C4-2B (cell line): ENCODE measurements around the gene PCARE.

Source experiments
- H3K27ac ChIP-seq: fragments of 450-650 bp; 2 replicates; pipeline ENCODE4 v1.5.1; 2017
- ZFX ChIP-seq: fragments of 450-650 bp; IDR thresholded peaks from 2 replicates; pipeline ENCODE4 v1.6.1; 2017
- TF ChIP-seq, protein P1 (sequence below): fragments of 450-650 bp; conservative IDR thresholded peaks from 2 replicates; pipeline ENCODE4 v1.5.1; 2017; ENCODE audit warnings: mild to moderate bottlenecking

PCARE gene

GRCh38 chr2:29114946-29115609 lies 40.8 kb upstream of the PCARE start, which contains the start of gene CLIP4:
Gene CLIP4, plus strand, starts transcription at chr2:29115415. Its CDS starts 5,974 bp downstream, at chr2:29121389.
- no peak for TF ChIP-seq ZFX
- TF ChIP-seq, protein P1, sequence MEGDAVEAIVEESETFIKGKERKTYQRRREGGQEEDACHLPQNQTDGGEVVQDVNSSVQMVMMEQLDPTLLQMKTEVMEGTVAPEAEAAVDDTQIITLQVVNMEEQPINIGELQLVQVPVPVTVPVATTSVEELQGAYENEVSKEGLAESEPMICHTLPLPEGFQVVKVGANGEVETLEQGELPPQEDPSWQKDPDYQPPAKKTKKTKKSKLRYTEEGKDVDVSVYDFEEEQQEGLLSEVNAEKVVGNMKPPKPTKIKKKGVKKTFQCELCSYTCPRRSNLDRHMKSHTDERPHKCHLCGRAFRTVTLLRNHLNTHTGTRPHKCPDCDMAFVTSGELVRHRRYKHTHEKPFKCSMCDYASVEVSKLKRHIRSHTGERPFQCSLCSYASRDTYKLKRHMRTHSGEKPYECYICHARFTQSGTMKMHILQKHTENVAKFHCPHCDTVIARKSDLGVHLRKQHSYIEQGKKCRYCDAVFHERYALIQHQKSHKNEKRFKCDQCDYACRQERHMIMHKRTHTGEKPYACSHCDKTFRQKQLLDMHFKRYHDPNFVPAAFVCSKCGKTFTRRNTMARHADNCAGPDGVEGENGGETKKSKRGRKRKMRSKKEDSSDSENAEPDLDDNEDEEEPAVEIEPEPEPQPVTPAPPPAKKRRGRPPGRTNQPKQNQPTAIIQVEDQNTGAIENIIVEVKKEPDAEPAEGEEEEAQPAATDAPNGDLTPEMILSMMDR: no peak
- H3K27ac ChIP-seq: no peak within 1 kb of the TSS

GRCh38 chr2:29114586-29114945 lies 40.2 kb upstream of the PCARE start:
- no peak overlapping the region for H3K27ac ChIP-seq
- TF ChIP-seq ZFX: no peak
- TF ChIP-seq, protein P1: no peak

DNA sequence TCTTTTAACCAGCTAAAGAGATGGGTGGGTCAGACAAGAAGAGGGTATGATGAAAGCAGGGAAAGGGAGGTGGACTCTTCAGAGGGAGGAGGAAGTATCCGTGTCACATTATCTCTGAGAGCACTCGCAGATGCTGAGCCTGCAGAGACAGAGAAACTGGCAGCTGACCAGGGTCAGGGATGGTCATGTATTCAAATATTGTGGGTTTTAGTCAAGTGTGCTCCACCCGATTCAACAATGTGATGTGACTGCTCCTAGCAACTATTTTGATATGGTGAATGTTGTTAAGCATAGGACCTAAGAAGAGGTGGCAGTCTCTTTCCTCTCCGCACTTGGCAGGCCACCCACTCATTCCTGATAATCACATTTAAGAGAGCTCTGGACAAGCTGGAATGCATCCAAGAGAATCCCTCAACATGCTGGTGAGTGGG lies 39.6 kb upstream of the PCARE start:
- H3K27ac ChIP-seq: no peak overlapping the region
- no peak for TF ChIP-seq ZFX
- TF ChIP-seq, protein P1: no peak

GRCh38 chr2:29113027-29113686 lies 38.8 kb upstream of the PCARE start:
- no peak overlapping the region for H3K27ac ChIP-seq
- TF ChIP-seq, protein P1: no peak
- no peak for TF ChIP-seq ZFX

DNA sequence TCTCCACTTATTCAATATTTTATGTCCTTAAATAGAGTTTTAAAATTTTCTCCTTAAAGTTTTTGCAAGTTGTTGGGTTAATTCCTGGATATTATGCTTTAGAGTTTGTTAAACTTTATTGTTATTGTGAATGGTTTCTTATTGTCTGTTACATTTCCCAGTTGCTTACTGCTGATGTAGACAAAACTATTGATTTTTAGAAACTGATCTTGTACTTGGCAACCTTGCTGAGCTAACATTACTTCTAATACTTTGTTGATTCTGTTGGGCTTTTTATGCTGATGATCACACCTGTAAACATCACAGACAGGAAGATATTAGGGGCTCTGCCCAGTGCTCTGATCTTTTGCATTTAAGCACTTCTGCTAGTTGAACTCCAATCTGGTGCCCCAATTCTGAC lies 38.1 kb upstream of the PCARE start:
- no peak overlapping the region for H3K27ac ChIP-seq
- TF ChIP-seq, protein P1: no peak
- TF ChIP-seq ZFX: no peak

DNA sequence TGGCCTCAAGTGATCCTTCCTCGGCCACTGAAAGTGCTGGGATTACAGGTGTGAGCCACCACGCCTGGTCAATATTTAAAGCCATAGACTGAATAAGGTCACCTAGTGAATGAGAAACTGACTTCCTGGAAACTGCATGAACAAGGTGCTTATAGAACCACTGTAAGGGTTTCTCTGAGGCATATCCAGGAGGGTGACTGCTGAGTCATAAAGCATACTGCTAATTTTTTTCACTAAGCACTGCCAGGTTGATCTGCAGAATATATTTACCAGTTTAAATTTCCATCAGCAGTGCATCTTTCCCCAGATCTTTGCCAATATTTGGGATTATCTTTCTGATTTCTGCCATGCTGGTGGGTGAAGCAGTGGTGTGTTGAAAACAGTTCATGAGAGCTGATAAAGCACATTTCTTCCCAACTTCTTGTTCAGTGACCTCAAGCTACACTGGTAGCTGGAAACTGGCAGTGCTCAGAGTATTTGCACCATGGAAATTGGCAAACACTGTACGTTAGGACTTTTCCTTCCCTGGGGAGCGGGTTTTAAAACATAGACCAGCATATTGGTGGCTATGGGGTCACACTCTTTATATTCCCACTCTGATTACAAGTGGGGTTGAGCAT lies 36.7 kb upstream of the PCARE start:
- no peak overlapping the region for H3K27ac ChIP-seq
- no peak for TF ChIP-seq ZFX
- TF ChIP-seq, protein P1: no peak

DNA sequence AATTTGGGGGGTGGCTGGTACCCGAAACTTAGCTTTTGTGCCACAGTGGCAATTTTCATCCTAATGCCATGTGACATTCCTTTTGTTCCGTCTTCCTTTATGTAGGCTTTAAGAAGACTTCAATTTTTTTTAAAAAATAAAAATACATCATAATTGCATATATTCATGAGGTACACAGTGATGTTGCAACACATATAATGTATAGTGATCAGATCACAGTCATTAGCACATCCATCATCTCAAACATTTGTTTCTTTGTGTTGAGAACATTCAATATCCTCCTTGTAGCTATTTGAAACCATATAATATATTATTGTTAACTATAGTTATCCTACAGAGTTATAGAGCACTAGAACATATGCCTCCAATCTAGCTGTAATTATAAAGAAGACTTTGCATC lies 34.9 kb upstream of the PCARE start:
- H3K27ac ChIP-seq: no peak overlapping the region
- TF ChIP-seq ZFX: no peak
- TF ChIP-seq, protein P1: no peak
